ENCODE data around the gene UBAC1.

DNA sequence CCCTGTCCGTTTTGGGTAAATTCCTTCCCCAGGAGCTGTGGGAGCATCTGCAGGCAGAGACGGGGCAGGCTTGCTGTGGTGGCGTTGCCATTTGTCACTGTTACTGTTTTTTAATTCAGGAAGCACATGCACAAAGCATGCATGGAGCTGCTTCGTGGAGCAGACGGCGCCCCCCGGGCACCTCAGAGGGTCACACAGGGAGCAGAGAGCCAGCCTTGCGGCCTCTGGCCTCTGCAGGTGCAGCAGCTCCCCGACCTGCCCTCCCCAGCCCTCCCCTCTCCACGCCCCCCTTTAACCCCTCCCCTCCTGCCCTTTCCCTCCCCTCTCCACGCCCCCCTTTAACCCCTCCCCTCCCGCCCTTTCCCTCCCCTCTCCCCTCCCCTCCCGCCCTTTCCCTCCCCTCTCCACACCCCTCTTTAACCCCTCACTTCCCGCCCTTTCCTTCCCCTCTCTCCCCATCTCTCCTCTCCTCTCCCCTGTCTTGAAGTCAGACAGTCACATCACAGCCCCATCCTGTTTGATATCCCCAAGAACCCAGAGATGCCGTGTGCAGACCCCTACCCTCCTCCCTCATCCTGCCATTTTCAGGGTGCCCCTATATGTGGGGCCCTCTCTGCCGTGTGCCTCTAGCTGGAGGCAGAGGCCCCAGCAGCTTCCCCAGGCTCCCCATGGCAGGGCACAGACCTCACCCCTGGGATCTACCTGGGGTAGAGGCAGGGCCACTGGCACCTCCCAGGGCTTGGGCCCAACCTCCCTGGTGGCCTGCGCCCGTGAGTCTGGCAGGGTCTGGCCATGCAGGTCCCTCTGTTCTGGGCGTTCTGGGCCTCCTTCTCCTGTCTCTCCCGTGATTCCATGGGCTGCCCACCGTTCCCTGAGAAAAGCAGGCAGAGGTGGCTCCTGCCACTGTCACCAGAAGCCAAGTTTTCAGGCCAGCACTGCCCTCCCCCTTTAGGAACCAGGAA lies 29.6 kb upstream of the UBAC1 start:
- TF ChIP-seq, protein P1, sequence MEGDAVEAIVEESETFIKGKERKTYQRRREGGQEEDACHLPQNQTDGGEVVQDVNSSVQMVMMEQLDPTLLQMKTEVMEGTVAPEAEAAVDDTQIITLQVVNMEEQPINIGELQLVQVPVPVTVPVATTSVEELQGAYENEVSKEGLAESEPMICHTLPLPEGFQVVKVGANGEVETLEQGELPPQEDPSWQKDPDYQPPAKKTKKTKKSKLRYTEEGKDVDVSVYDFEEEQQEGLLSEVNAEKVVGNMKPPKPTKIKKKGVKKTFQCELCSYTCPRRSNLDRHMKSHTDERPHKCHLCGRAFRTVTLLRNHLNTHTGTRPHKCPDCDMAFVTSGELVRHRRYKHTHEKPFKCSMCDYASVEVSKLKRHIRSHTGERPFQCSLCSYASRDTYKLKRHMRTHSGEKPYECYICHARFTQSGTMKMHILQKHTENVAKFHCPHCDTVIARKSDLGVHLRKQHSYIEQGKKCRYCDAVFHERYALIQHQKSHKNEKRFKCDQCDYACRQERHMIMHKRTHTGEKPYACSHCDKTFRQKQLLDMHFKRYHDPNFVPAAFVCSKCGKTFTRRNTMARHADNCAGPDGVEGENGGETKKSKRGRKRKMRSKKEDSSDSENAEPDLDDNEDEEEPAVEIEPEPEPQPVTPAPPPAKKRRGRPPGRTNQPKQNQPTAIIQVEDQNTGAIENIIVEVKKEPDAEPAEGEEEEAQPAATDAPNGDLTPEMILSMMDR (IDR thresholded peaks at IDR 0.05): no peak
- no peak for TF ChIP-seq POLR2A (IDR thresholded peaks at IDR 0.05)
